ENCODE measurements around the gene ZNF512B.
"Not testable (repeated sequence)": the region's sequence is repeated elsewhere in the genome, so short reads cannot be mapped to it uniquely, and the experiment has no call there.

The ZNF512B gene

DNA sequence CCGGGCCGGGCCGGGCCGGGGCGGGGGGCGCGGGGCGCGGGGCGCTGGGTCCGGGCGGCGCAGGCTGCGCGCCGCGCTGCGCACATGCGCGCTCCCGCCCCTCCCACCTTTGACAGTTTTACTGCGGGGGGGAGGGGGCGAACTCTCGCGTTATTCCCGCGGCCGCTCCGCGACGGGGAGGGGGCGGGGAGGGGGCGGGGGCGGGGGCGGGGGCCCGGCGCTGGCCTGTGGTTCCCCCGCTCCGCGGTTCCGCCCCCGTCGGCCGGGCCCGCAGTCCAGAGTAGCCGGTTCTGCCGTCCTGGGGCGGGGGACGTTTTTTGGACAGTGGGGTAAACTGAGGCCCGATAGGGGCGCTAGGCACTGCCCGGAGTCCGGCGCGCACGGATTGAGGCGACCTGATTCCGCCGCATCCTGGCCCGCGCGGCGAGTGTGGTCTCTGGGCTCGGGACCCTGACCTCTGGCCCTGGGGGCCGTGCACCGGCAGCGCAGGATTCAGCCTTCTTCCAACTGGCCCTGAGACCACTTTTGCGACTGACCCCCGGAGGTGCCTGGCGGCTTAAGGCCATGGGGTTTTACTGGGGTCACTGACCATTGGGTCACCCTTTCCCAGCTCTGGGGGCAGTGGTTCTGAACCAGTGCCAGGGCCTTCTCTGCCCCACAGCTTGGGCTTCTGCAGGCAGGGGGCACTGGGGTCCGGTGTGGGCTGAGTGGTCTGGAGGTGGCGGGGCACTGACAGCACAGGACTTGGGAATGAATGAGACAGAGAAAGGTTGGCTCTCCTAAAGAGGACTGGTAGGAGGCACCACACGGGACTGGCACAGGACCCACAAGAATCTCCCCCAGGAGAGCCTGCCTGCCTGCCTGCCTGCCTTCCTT, at the start of gene ZNF512B:
Gene ZNF512B (minus strand): TSS at position 93 of the 876 bp plus-strand sequence. CDS start 1,980 bp downstream, outside the sequence.
- DNase-seq: peak in 2 of 4 experiments; percentile 29 to 35

- no peak for DNase-seq
Observed at GRCh38 chr20:64015635-64016034, 45.9 kb upstream of the ZNF512B start.

GRCh38 chr20:64012385-64013154, 42.8 kb upstream of the ZNF512B start:
- DNase-seq: not testable (repeated sequence)

DNA sequence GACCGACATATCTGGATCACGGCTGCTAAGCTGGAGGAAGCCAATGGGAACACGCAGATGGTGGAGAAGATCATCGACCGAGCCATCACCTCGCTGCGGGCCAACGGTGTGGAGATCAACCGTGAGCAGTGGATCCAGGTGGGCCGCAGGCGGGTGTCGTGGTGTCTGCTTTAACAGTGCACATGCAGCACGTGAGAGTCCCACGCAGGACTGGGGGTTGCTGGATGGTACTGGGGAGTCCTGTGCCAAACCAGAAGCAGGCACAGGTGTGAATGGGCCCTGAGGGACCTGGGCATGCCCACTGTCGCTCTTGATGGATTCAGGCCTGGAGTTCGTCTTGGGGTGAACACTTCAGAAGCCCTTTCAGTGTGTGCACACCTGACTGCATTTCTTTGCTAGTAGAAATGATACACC, 41.6 kb upstream of the ZNF512B start:
- DNase-seq: no peak

DNA sequence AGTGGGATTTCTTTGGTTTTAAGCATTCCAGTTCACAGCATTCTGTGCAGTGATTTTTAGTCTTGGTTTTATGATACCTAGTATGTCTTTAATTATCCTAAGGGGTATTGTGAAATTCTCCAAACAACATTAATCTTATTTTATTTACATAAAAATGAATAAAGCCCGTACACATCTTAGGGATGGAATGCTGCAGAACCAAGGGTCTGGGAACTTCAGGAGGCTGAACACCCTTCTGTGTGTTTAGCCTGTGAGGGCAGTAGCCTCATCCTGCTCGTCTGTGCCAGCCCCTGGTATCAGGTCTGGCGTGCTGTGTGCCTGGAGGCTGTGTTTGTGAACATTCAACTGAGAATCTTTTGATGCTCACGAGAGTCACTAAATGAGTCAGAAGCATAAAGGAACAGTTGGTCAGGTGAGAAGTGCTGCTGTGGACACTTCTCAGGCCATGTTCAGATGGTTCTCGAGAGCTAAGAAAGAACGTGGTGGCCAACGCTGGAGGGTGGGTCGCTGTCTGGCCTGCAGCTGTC, 41.0 kb upstream of the ZNF512B start:
- DNase-seq: no peak

DNA sequence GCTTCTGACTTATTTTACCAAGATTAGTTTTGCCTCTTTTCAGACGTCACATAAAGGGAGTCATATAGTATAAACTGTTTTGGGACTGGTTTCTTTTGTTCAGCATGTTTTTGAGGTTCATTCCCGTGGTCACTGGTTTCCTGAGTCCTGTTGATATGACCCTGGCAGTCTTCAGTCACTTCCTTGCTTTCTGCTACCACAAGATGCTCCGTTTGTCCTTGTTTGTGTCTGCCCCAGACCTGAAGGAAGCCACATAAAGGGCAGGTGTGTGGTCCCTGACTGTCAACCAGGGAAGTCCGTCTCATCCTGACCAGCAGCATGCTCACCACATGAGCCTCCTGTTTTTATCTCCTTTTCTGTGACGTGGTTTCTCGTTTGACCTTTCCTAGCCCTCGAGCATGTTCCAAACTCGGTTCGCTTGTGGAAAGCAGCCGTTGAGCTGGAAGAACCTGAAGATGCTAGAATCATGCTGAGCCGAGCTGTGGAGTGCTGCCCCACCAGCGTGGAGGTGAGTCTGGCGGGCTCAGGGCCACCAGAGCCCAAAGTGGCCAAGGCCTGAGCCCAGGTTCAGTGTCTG, 40.2 kb upstream of the ZNF512B start:
- no peak for DNase-seq

DNA sequence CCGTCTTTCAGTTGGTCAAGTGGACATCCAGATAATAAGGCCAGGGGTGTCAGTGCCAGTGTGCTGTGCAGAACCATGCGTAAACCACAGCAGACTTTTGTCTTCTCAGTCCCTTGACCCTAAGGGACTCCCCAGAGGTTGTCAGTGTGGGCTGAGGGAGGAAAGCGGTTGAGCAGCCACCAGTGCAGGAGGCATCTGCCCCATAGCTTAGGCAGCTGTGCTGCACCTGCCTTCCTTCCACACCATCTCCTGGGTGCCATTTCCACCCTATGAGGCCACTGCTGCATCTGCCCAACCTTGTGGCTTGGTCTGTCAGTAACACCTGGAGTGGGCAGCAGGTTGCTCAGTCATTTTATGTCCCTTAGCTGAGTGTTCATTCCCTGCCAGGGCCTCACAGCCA, 37.2 kb upstream of the ZNF512B start:
- DNase-seq: no peak

DNA sequence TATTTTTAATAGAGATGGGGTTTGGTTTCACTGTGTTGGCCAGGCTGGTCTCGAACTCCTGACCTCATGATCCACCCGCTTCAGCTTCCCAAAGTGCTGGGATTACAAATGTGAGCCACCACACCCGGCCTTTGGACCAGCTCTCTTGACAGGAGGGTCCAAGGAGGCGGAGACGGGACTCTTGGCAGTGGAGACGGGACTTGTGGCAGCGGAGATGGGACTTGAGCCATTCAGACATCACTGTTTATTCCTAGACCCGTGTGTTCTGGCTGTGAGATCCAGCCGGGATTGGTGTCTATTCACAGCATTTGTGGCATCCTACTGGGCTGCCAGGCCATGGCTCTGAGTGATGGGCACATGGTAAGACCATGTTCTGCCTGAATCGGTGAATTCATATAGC, 36.8 kb upstream of the ZNF512B start:
- no peak for DNase-seq

DNA sequence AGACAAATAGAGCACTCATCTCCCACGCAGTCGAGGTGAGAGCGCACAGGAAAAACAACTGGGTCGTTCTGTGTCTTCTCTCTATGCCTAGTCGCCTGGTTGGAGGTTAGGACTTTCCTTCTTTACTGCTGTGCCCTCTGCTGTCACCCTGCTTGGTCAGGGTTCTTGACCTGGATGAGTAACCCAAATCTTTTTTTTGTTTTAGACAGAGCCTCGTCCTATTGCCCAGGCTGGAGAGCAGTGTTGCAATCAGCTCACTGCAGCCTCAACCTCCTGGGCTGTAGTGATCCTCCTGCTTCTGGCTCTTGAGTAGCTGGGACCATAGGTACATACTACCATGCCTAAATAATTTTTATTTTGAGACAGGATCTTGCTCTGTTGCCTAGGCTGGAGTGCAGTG, 35.7 kb upstream of the ZNF512B start:
- no peak for DNase-seq

- DNase-seq: no peak
Observed at GRCh38 chr20:64003960-64004725, 34.4 kb upstream of the ZNF512B start.

DNA sequence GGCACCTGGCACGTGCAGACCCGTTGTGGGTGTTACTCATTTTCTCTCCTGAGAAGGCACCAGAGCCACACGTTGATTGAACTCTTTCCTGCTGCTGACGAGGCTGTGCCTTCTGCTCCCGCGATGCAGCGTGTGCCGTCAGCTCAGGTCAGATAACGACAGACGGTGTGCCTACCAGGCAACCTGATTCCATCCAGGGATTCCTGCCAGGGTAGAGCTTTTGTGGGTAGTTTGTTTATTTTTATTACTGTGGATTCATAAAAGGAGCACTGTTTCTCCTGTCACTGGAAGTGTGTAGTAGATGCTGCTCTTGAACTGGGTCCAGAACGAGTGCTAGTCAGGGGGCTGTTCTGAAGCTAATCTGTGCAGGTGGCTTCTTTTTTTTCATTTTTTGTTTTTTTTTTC, 31.9 kb upstream of the ZNF512B start:
- no peak for DNase-seq

DNA sequence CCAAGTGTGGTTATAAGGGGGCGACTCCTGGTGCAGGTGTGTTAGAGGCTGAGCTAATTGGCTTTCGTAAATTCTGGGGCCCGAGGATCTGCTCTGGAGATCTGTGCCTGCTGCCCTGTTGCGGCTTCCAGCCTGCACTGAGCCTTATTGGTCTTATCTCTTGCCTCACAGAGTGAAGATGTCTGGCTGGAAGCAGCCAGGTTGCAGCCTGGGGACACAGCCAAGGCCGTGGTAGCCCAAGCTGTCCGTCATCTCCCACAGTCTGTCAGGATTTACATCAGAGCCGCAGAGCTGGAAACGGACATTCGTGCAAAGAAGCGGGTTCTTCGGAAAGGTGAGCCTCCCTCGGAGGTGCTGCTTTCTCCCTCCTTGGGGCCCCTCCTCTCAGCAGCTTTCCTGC, 31.2 kb upstream of the ZNF512B start:
- no peak for DNase-seq

GRCh38 chr20:63982937-63983336, 13.2 kb upstream of the ZNF512B start:
- no peak for DNase-seq

DNA sequence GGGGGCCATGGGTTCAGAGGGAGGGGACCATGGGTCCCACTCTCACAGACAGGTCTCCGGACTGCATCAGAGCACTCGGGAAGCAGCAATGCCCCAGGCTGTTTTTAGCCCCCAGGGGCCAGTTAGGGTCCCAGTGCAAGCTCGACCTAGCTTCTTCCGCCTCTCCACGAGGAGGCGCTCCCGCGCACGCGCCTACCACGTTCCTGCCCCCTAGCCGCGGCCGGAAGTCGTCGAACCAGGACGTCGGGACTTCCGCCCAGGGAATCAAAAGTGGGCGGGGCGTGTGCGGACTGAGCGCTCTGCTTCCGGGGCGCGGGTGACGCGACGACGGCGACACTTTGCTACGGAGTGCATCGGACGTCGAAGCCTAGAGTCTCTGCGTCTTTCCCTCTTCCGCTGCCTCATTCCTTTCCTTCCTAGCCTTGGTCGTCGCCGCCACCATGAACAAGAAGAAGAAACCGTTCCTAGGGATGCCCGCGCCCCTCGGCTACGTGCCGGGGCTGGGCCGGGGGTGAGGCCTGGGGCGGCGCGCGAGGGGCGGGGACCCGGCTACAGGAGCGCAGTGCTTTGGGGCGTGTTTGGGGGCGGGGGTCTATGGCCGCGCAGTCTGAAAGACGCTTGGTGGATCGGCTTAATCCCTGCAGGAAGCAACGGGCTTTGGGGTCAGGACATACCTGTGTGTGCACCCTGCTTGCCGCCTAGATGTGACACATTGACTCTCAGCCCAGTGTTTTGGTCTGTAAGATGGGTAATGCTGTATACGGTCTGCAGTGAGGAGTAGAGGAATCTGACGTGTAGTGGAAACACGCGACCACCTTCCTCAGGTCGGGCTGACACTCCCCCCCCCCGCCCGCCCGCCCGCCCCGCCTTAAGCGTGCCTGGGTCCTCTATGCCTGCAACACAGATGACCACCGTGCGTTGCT, 11.3 kb upstream of the ZNF512B start, which contains the start of gene PRPF6:
Gene PRPF6 (plus strand): TSS at position 327 of the 923 bp plus-strand sequence. CDS start 114 bp downstream, at position 441.
- DNase-seq: peak; percentile 88 to 97 (median 90)

DNA sequence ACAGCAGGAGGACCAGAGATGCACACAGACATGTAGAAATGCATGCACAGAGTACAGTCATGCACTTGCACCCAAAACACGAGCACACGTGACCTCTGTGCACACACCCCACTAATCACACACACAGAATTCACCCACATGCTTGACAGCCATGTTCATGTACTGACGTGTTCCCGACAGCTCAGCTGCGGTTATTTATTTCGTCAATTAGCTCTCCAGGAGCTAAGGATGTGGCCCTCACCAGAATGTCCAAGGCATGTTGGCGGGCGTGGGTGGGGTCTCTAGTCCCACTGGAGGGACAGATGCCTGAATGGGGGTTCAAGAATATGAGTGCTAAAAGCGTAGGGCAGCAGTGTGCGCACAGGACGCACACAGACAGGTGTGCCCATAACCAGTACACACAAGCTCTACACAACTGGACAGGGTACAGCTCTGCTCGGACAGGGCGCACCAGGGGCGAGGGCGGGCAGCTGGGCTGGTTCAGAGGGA, 10.6 kb upstream of the ZNF512B start:
- DNase-seq: no peak

DNA sequence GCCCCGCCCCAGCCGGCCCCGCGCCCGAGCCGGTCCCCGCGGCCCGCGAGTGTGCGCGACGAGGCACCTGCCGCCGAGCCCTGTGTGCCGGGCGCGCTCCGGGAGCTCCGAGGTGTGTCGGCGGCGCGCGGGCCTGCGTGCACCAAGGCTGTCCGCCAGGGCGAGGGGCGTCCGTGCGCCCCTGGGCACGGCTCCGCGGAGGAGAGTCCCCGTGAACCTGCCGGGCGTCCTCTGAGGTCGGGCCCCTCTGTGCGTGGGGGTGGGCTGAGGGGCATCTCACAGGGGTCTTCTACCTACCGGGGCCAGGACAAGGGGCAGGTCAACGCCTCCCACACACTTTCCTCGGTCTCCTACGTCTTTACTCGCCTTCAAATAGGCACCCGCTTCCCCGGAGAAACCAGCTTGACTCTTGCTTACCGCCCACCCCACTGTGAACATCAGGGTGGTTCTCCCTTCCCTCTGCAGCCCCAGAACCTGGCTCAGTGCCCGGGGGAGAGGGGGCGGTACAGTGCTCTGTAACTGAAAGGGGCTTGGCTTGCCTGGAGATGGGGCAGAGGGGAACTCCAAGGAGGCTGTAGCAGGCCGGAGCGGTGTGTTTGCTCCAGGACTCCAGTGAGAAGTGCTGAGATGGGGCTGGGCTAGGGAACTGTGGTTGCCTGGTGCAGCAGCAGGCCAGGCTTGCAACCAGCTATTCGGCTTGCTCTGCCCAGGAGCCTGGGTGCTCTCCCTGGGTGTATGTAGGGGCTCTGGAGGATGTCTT, 10.0 kb upstream of the ZNF512B start, which contains the start of gene SAMD10:
Gene SAMD10 (minus strand): TSS at position 86 of the 760 bp plus-strand sequence. CDS start 175 bp downstream, outside the sequence.
- DNase-seq: peak; percentile 26 to 52 (median 35)

GRCh38 chr20:63979229-63979556, 9.5 kb upstream of the ZNF512B start:
- DNase-seq: no peak

- DNase-seq: peak in 1 of 4 experiments; percentile 27
Observed at GRCh38 chr20:63978319-63979228, 8.8 kb upstream of the ZNF512B start.

GRCh38 chr20:63977739-63978276, 8.1 kb upstream of the ZNF512B start:
- peak in 1 of 4 experiments; percentile 41 for DNase-seq
